GM19452 (cell line): ENCODE data around the gene MLF2.

Experiments used
- ATAC-seq: cut with Tn5 transposase; IDR thresholded peaks from one replicate; pipeline ENCODE4 v1.9.1; 2021; ENCODE audit not compliant: unreplicated experiment

The MLF2 gene

DNA sequence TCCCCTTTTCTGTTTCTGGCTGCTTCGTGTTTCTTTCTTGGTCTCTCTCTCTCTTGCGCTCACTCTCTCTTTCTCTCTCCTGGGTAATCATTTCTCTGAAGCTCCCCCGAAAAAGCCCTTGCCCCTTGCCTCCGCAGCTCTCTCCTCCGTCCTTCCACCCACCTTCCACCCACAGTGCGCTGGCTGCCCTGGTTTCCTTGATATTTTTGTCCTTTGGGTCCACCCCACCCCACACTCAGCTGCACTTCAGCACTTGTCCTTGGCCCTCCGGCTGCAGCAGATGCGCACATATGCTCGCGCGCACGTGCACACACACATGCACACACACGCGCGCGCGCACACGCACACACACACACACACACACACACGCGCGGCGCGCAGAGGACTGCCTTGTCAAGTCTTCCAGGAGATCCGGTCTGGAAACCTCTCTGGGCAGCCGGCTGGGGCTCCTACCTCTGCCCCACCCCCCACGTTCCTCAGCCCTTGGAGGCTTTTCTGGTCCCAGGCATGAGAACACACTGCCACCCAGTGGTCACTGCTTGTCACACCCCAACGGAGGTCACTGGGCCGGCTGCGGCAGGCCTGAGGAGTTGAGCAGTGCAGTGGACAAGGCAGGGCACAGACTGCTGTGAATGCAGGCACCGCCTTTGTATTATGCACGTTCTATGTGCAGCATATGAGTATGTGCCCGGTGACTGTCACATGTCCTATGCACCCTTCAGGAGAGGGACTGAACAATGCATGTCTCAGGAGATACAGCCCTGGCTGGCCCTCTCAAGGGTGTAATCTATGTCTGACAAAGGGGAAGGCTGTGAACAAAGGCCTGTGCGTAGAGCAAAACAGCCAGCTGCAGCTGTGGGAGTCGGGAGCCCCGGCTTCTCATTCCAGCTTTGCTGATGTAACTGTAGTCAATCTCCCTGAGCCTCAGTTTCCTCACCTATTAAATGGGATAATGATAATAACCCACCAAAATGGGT, 25.9 kb upstream of the MLF2 start:
- peak; percentile 90 for ATAC-seq

DNA sequence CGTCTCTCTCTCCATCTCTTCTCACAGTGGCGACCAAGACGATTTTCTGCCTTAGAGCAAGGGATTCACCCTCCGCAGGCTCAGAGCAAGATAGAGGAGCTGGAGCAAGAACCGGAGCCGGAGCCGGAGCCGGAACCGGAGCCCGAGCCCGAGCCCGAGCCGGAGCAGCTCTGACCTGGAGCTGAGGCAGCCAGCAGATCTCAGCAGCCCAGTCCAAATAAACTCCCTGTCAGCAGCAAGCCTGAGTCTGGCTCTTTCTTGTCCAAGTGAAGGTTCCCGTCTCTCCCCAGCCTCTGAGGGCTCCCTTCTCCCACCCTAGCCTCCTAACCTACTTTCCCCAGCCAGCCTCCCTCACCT, 25.3 kb upstream of the MLF2 start:
- no peak for ATAC-seq

DNA sequence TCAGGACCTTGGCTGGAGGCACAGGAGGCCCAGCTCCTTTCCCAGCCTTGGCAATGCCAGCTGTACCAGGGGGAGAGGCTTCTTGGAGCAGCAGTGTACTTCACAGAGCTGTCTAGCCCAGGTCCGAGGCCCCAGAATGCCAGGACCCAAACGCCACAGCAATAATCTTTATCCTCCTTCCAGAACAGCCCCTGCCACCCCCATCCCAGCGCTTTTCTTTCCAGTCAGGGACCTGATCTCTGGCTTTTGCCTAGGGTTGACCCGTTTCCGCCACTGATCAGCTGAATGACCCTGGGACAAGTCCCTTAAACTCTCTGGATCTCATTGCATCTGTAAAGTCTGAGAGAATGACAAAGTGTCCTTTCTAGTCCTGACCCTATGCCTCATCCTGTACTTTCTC, 24.4 kb upstream of the MLF2 start:
- no peak for ATAC-seq

DNA sequence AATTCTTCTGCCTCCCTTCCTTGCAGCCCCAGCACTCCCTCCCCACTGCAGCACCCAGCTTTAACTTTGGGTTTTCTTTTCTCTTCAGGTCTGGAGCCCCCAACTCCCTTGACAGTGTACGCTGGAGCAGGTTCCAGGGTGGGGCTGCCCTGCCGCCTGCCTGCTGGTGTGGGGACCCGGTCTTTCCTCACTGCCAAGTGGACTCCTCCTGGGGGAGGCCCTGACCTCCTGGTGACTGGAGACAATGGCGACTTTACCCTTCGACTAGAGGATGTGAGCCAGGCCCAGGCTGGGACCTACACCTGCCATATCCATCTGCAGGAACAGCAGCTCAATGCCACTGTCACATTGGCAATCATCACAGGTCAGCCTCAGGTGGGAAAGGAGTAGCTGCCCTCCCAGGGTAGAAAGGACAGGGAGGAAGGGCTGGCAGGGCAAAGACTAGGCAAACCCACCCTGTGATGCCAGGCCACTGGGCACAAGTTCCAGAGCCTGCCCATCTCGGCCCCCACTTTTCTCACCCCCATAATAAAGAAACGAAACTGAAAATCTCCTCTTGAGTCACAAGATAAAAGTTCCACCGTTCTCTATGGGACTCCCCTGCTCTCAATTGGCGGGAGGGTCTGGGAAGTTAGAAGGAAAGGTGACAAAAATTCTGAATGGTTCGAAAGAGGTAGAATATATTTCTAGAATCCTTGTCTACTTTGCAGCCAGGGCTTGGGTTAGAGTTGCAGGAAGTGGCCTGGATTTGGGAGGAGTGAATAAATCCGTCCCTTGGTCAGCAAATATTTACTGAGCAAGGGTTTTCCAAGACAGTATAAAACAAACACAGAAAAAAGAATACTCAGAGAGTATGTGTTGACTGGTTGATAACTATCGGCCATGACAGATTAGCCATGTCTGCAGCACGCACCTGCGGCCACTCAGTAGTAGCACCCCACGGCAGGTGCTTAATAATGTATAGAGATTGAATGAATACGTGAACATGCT, 22.5 kb upstream of the MLF2 start:
- no peak for ATAC-seq

DNA sequence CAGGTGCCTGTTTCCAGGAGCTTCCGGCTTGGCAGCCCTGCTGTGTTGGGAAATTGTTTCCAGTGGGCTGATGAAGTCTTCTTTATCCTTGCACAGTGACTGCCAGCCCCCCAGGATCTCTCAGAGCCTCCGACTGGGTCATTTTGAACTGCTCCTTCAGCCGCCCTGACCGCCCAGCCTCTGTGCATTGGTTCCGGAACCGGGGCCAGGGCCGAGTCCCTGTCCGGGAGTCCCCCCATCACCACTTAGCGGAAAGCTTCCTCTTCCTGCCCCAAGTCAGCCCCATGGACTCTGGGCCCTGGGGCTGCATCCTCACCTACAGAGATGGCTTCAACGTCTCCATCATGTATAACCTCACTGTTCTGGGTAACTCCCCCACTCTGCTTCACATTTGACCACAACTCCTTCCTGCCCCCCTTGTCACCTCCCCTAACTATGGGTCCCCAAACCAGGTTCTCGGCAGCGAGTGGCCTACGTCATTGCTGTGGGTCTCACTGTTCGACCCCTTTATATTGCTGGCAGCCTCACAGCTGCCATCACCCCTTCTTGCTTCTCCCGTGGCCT, 21.6 kb upstream of the MLF2 start:
- no peak for ATAC-seq

DNA sequence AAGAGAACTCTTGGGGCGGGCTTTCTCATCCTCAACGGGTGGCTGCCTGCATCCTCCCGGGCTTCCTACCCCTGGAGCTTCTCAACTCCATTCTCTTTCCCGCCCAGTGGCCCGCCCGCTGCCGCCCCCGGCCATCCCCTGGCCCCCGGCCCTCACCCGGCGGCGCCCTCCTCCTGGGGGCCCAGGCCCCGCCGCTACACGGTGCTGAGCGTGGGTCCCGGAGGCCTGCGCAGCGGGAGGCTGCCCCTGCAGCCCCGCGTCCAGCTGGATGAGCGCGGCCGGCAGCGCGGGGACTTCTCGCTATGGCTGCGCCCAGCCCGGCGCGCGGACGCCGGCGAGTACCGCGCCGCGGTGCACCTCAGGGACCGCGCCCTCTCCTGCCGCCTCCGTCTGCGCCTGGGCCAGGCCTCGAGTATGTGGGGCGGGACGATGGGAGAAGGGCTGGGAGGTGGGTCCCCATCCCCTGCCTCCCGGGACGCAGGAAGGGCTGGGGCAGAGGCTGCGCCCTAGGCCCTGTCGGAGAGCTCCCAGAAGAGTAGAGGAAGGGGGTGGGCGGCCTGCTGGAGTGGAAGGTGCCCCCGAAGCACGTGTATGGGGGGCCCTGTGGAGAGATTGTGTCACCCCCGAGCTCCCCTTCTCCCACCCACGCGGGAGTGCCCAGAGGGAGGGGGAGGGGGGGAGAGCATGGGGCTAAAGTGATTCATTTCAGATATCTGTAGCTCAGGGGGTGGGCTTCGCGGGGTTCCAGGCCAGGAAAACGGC, 20.8 kb upstream of the MLF2 start:
- ATAC-seq = no peak

DNA sequence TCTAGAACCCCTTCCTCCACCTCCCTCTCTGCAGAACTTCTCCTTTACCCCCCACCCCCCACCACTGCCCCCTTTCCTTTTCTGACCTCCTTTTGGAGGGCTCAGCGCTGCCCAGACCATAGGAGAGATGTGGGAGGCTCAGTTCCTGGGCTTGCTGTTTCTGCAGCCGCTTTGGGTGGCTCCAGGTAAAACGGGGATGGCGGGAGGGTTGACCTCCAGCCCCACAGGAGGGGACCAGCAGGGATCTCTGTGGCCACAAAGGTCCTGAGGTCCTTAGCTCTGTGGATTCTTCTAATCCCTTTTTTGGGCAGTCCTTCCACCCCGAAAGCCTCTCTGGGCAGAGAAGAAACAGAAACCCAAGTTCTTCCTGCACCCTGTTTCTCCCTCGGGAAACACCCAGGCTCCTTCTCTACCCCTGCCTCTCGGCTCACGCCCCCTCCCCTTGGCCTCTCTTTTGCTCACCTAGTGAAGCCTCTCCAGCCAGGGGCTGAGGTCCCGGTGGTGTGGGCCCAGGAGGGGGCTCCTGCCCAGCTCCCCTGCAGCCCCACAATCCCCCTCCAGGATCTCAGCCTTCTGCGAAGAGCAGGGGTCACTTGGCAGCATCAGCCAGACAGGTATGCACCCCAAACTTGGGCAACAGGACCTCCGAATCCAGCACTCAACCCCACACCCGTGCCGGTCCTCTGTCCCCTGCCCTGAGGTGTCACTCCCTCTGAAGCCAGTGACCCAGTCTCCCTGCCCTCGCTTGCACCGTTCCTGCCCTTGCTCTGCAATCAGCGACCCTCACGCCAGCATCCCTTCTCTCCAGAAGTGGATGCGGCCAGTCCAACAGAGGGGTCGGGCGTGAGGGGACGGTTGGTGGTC, 20.0 kb upstream of the MLF2 start:
- ATAC-seq = no peak

DNA sequence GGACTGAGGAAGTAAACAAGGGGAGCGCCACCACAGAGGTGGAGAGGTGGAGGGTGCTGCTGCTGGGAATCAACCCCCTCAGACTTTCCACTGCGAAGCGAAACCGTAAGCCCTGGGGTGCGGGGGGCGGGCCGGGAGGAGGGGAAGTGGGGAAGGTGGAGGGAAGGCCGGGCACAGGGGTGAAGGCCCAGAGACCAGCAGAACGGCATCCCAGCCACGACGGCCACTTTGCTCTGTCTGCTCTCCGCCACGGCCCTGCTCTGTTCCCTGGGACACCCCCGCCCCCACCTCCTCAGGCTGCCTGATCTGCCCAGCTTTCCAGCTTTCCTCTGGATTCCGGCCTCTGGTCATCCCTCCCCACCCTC, 19.4 kb upstream of the MLF2 start, which contains the start of gene LAG3:
Gene LAG3, plus strand, starts transcription at position 190 of the 365 bp plus-strand sequence. CDS start 333 bp downstream, outside the sequence.
- ATAC-seq = no peak

DNA sequence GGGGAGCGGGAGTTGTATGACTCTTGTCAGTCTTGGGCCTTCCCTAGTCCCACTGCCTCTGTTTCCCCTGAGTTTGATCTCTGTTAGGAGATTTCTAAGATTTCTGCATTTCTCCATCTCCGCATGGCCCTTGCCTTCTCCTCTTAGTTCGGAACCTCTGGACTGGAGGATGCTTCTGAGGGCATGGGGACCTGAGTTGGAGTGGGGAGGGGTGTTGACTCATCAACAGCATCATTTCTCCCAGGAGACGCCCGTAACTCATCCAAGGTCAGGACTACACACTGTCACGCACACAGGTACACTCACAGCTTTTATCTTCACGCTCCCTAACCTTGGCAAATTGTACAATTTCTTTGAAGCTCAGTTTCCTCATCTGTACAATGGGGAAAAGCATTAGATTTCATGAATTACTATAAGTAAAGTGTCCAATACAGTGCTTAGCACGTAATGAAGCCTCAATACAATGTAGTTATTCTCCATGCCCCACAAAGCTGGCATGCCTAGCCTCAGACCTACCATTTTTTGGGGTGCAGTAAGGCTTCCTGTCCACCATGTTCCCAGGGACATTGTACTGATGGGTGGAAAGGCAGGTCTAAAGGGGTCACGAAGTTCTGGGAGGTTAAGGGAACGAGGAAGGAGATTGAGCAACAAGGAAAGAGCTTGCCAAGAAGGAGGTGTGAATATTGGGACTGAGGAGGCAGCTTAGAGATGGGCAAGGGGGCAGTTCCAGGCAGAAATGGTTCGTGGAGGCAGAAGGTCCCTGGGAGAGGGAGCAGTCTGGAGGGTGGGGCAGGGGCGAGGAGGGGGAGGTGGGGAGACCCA, 18.8 kb upstream of the MLF2 start:
- no peak for ATAC-seq

DNA sequence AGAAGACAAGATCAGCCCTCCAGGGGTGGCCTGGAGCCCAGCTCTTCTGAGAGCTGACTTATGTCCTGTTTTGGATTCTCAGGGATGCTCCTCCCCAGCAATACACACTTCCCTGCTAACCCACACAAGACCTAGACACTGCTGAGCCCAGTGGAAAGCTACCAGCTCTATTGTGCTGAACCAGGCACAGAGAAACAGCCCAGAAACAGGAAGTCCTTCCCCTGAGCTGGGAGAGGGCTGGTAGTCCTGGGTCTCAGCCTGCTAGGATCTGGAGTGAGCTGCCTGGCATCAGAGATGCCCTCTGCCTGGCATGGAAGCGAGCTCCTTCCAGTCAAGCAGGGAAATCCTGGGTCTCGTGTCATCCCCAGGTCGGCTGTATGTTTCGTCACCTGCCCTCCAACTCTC, 18.2 kb upstream of the MLF2 start:
- no peak for ATAC-seq

DNA sequence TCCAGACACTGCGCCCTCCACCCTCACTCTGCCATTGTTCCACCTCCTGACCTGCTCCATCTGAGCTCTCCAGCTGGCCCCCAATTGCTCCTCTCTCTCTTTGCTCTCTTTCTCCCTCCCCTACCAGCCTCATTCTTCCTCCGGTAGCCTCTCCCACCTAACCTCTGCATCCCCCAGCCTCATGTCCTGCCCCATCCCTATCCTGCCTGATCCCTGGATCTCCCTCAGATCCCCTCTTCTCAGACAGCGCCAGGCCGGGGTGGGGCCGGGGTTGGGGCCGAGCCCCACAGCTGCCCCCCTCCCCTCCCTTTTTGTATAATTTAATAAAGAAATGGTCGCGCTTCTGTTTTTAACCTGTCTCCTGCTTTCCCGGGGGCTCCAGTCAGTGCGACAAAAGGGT, 17.7 kb upstream of the MLF2 start:
- ATAC-seq = no peak

DNA sequence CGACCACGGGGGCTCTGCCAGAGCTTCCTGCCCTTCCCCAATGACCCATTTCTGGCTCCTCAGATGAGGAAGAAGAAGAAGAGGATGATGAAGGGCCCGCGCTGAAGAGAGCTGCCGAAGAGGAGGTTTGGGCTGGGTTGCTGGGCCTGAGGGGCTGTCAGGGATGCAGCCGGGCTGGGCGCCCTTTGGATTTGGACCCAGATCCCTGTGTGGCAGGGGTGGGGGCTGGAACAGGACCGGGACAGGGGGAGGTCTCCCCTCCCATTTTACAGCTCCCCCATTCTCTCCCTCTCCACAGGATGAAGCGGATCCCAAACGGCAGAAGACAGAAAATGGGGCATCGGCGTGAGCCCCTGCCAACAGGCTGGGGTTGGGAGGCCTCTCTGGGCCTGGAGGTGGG, 17.2 kb upstream of the MLF2 start:
- ATAC-seq = no peak

DNA sequence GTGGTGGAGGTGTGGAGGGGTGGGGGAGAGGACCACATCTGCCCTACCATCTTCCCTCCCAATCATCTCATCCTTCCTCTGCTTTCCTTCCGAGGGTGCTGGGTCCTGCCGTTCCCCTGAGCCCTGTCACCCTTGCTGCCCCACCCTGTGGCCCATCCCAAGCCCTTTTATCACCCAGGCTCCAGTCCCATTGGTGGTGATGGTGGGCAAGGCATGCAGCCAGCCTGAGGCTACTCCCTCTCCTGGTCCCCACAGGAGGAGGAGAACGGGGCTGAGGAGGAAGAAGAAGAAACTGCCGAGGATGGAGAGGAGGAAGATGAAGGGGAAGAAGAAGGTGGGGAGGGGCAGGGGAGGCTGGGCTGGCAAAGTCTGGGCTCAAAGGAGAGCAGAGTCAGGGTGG, 16.7 kb upstream of the MLF2 start:
- no peak for ATAC-seq

DNA sequence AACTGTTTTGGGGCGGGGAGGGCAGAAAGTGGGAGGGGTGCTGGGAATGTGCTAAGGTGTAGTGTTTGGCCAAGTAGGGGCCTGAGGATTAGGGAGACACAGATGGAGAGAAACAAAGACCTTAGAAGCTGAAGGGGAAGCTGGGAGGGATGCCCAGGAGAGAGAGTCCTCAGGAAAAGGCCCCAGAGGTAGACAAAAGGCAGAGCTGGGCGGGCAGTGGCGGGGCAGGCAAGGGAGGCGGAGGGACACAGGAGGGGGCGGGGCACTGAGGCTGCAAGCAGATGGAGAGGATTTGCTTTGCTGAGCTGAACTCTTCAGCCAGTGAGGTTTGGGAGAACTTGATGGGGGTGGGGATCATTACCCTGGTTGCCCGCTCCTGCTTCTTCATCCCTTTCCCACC, 16.0 kb upstream of the MLF2 start:
- no peak for ATAC-seq

DNA sequence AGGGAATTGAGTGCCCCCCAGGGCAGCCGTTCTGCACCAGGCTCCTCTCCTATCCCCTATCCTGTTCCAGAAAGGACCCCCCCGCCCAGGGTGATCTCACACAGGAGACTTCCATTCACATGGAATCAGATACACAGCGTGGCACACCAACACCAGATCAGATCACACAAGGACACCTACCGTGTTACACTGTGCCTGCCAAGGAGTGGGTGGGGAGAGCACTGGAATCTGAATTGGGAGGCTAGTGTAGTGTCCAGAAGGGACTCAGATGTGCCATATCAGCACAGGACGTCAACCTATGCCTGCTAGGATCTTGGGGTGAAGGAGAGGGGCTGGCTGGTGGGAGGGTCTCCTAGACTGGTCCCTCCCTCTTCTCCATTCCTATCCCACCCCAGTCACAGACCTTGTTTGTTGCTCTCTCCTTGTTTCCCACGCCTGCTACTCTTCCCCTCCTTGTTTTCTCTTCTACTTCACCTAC, 15.5 kb upstream of the MLF2 start:
- ATAC-seq = no peak

DNA sequence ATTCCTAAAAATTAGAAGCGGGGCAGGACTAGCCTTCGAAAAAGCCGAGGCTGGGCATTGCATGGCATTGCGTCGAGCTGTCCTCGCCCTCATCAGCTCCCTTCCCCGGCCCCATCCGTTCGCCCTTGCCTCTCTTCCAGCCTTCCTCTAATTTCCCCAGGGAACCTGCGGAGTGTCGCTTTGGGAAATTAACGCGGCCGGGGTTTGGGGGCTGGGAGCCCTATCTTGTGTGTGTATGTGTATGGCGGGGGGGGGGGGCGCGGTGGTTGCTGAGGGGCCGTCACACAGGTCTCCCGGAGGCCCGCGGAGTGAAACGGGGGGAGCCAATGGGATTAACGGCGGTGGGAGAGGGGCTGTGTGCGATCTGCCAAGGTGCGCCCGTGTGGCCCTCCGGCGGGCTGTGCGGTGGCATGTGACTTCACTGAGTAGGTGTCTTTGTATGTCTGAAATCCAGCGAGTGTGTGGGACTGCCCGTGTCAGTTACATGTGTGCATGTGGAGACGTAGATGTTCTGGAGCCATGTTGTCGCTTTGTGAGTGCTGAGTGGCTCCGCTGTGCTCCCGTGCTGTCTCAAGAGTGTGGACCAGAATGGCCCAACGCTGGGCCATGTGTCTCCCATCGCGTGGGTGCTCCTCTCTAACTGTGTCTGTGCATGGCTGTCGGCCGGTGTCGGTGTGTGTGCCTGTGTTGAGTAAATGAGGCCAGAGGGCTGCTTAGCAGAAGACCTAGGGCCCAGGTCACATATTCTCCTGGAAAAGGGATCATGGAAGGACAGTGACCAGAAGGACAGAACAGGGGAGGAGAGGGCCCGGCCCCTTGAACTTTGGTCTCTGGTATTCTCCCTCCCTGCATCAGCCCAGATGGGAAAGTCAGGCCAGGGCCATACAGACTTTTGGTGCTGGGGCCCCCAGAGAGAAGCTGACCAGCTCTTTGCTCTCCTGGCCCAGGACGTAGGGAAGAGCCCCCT, 14.7 kb upstream of the MLF2 start:
- ATAC-seq = no peak

DNA sequence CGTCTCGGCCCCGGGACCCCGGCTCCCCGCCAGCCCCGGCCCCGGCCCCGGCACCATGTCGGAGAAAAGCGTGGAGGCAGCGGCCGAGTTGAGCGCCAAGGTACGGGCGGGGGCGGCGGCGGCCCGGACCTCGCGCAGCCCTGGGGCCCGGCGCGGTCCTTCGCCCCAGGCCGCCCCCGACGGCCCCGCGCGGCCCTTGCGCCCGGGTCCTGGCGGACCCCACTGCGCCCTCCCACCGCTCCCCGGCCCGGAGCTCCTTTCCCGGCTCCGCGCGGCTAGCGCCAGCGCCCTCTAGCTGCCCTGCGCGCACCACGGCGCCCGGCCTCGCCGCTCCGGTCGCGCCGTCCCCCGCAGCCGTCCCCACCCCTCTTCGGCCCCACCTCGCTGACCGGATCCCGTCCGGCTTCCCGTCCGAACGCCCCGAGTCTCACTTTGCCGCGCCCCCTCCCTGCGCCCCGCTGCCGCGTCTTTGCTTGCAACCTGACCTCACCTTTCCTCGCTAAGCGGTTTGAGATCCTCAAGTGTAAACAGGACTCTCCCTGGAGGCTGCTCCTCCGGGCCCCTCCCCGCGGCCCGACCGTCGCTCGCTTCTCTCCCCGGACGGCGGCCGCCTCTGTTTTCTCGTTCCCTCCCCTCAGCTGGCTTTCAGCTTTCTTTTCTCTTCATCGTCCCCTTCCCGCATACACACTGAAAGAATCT, 13.9 kb upstream of the MLF2 start:
- peak; percentile 50 for ATAC-seq
